ENCODE results near the gene ODF4. TPM values are rescaled to one million over a fixed set of nuclear protein-coding genes. Genes with fewer than 3 reads are reported as not detected.
"Not testable (repeated sequence)": the region's sequence is repeated elsewhere in the genome, so short reads cannot be mapped to it uniquely, and the experiment has no call there.

The ODF4 gene
- total RNA-seq, 4 donors from 2014 or later = not detected

DNA sequence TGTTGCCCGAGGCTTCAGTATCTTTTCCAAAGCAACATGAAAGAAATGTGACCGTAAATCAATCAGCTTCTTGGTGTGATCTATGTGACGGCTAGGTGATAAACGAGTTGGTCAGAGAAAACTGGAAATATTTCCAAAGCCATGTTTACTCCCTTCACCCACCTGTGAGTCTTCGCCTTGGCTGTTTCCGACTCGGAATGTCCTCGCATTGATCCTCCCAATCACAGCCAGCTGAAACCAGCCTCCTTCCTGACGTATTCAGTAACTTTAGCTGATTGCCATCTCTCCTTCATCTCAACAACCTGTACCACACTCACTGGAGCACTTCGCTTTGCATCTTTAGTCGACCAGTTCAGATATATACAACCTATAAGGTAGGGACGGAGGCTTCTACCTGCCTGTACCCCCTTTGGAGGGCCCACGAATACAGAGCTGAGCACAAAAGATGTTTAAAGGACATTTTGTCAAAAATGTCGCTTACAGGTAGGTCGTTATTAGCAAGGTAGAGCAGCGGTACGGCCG lies 36.2 kb downstream of the ODF4 start:
- ATAC-seq = no peak
- Histone ChIP-seq H3K4me1 (peaks cover 0 to 53% (median 18%) of the 10 kb centered on the region in 3 donors), H3K27ac (peak overlapping the region; percentile 36 to 91 (median 88)), H3K36me3 (peaks cover 0 to 51% of the 10 kb centered on the region in 2 donors), H3K4me3 (peak overlapping the region; percentile 56 to 69), H3K27me3 (no peaks in the 10 kb centered on the region), H3K9me3 (no peaks in the 10 kb centered on the region)
- TF ChIP-seq POLR2AphosphoS5 (IDR thresholded peaks at IDR 0.05) (no peak), EP300 (IDR thresholded peaks at IDR 0.05) (no peak), POLR2A (IDR thresholded peaks at IDR 0.05) (no peak)
- TF ChIP-seq, protein P1, sequence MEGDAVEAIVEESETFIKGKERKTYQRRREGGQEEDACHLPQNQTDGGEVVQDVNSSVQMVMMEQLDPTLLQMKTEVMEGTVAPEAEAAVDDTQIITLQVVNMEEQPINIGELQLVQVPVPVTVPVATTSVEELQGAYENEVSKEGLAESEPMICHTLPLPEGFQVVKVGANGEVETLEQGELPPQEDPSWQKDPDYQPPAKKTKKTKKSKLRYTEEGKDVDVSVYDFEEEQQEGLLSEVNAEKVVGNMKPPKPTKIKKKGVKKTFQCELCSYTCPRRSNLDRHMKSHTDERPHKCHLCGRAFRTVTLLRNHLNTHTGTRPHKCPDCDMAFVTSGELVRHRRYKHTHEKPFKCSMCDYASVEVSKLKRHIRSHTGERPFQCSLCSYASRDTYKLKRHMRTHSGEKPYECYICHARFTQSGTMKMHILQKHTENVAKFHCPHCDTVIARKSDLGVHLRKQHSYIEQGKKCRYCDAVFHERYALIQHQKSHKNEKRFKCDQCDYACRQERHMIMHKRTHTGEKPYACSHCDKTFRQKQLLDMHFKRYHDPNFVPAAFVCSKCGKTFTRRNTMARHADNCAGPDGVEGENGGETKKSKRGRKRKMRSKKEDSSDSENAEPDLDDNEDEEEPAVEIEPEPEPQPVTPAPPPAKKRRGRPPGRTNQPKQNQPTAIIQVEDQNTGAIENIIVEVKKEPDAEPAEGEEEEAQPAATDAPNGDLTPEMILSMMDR (IDR thresholded peaks at IDR 0.05) = no peak
- WGBS, 2 donors (ENCODE audit: low coverage in 1 of 2) = 2 to 5% methylated on average over 12 to 14 of the region's 18 CpGs

DNA sequence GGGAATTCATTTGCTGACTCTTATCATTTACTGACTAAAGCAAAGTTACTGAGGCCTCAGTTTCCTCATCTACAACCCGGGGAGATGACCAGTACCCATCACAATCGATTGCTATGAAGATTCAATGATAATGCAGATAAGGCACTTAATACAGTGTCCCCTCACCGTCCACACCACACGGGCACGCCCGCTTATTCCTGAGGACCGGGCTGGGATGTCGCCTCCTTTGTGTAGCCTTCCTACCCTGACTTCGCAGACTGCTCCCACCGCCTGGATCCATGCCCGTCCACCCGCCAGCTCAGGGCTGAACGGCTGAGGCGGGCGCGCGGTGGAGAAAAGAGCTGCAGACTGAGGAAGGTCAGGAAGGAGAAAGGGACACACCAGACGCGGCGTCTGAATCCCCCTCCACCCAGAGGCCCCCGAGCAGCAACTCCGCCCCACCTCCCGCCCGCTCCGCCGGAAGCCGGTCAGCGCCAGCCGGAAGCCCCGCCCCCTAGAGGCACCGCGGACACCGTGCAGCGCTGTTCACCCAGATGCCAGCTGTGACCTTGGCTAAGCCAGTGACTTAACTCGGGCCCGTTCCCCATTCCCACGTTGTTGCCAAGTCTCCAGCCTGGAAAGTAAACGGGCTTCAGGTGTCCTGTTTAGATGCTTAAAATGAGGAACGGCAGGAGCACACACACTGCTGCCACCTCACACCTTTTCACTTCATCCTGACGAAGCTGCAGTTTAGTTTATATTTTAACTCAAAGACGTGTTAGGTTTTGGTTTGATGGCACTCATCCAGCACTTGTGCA lies 36.8 kb downstream of the ODF4 start, which contains the start of gene KRABD2:
TSS of gene KRABD2 (minus strand) at position 434 of the 797 bp plus-strand sequence.
- peak within 1 kb of the TSS; percentile 36 to 91 (median 88) for H3K27ac ChIP-seq
- WGBS, 2 donors (ENCODE audit: low coverage in 1 of 2) = 0% methylated on average over 2 to 4 of the region's 41 CpGs
- ATAC-seq = peak; percentile 97

DNA sequence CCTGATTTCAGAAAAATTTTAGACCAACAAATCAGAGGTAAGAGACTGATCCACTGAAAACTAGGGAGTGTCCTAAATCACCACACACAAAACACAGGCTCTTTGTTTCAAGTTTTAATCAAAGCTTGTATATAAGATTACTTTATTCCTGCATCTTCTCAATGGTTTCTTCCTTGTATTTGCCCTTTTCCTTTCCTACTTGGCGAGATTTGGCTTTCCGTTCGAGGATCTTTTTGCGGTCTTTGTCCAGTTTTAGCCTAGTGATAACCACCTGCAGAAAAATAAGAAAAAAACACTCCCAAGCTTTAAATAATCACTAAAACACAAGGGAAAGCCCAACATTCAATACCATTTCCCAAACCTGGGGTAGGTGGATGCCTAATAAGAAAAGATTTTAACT lies 37.8 kb downstream of the ODF4 start:
- no peaks in the 10 kb centered on the region for H3K9me3 ChIP-seq
- peaks cover 0 to 50% of the 10 kb centered on the region in 2 donors for H3K36me3 ChIP-seq
- no peak for ATAC-seq
- H3K27ac ChIP-seq = peak overlapping the region in 3 of 4 donors; percentile 87 to 91 (median 89)
- H3K4me1 ChIP-seq = peaks cover 7 to 61% (median 33%) of the 10 kb centered on the region in 3 donors
- H3K4me3 ChIP-seq = no peak overlapping the region
- TF ChIP-seq, protein P1 (IDR thresholded peaks at IDR 0.05) = no peak
- TF ChIP-seq EP300 (IDR thresholded peaks at IDR 0.05) (no peak), POLR2AphosphoS5 (IDR thresholded peaks at IDR 0.05) (no peak), POLR2A (IDR thresholded peaks at IDR 0.05) (no peak)
- WGBS, 2 donors (ENCODE audit: low coverage in 1 of 2) = 92 to 96% methylated on average over 4 of the region's 4 CpGs
- no peaks in the 10 kb centered on the region for H3K27me3 ChIP-seq

More for the DNA sequence above, 36.8 kb downstream of the ODF4 start, which contains the start of gene KRABD2:
- H3K36me3 ChIP-seq = peaks cover 0 to 52% of the 10 kb centered on the region in 2 donors
- H3K27me3 ChIP-seq = no peaks in the 10 kb centered on the region
- H3K9me3 ChIP-seq = no peaks in the 10 kb centered on the region
- peaks cover 4 to 57% (median 25%) of the 10 kb centered on the region in 3 donors for H3K4me1 ChIP-seq
- H3K4me3 ChIP-seq = peak within 1 kb of the TSS; percentile 56 to 69
- TF ChIP-seq, protein P1 (IDR thresholded peaks at IDR 0.05) = peak; percentile 19 to 87 (median 55)
- TF ChIP-seq POLR2AphosphoS5 (IDR thresholded peaks at IDR 0.05) (peak; percentile 84), POLR2A (IDR thresholded peaks at IDR 0.05) (peak; percentile 66 to 72), EP300 (IDR thresholded peaks at IDR 0.05) (no peak)

DNA sequence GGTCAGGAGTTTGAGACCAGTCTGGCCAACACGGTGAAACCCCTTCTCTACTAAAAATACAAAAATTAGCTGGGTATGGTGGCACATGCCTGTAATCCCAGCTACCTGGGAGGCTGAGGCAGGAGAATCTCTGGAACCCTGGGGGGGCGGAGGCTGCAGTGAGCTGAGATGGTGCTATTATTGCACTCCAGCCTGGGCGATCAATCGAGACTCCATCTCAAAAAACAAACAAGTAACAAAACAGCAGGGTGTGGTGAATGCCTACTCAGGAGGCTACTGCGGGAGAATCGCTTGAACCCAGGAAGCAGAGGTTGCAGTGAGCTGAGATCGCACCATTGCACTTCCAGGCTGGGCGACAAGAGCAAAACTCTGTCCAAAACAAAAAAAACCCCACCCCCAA lies 38.5 kb downstream of the ODF4 start:
- not testable (repeated sequence) for H3K9me3 ChIP-seq, H3K27ac ChIP-seq, ATAC-seq, H3K27me3 ChIP-seq, H3K4me3 ChIP-seq
- Histone ChIP-seq H3K4me1 (peaks cover 7 to 62% (median 33%) of the 10 kb centered on the region in 3 donors), H3K36me3 (peaks cover 0 to 50% of the 10 kb centered on the region in 2 donors)
- 77 to 84% methylated on average over 5 to 8 of the region's 8 CpGs for WGBS, 2 donors (ENCODE audit: low coverage in 1 of 2)

DNA sequence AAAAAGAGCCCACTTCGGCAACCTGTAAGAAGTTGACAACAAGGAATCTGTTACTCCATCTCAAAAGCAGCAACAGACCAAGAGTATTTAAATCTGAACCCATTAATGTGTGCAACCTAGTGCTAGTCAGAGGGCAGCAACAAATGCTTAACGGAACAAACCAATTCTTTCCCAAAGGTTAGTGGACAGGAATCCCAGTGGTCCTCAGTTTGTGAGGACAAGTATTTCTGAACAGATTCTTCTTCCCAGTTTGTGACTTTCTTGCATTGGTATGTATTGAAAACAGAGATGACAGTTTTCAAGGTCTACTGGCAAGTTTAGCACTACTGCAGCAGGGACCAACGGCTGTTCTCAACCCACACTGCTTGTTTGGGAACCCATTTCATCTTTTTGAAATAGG lies 40.4 kb downstream of the ODF4 start:
- WGBS, 2 donors (ENCODE audit: low coverage in 1 of 2) = 48 to 80% methylated on average over 3 of the region's 3 CpGs
- Histone ChIP-seq H3K36me3 (peaks cover 0 to 50% of the 10 kb centered on the region in 2 donors), H3K4me1 (peaks cover 7 to 70% (median 39%) of the 10 kb centered on the region in 3 donors), H3K27me3 (no peaks in the 10 kb centered on the region), H3K27ac (no peak overlapping the region), H3K4me3 (no peak overlapping the region), H3K9me3 (no peaks in the 10 kb centered on the region)
- TF ChIP-seq POLR2AphosphoS5 (IDR thresholded peaks at IDR 0.05) (no peak), POLR2A (IDR thresholded peaks at IDR 0.05) (no peak), EP300 (IDR thresholded peaks at IDR 0.05) (no peak)
- TF ChIP-seq, protein P1 (IDR thresholded peaks at IDR 0.05) = no peak
- ATAC-seq = no peak
